SK-N-SH treated with all-trans-retinoic acid at 6 μM for 48 hours (cell line): ENCODE results near the gene GATM.

Experiments
- ATAC-seq: fragments of 200-7000 bp; cut with Tn5 transposase; 3 replicates; pipeline ENCODE4 v1.9.1; 2020; ENCODE audit warnings: mild to moderate bottlenecking, moderate library complexity
- ARNTL ChIP-seq: fragments of 450-650 bp; formaldehyde crosslinking; IDR thresholded peaks from 2 replicates; pipeline ENCODE4 v1.5.0; 2020; ENCODE audit warnings: low read depth, mild to moderate bottlenecking, moderate library complexity, borderline replicate concordance
- BACH2 ChIP-seq: fragments of 250-450 bp; sonication (Bioruptor Pico); IDR thresholded peaks from 2 replicates; pipeline ENCODE4 v1.9.0; 2021; ENCODE audit warnings: mild to moderate bottlenecking, borderline replicate concordance
- CSDC2 ChIP-seq: fragments of 250-450 bp; sonication (Bioruptor Pico); IDR thresholded peaks from 2 replicates; pipeline ENCODE4 v1.5.0; 2020; ENCODE audit warnings: mild to moderate bottlenecking, moderate library complexity
- ESRRG ChIP-seq: fragments of 250-450 bp; sonication (Bioruptor Pico); IDR thresholded peaks from 2 replicates; pipeline ENCODE4 v1.6.1; 2021; ENCODE audit warnings: mild to moderate bottlenecking
- GLIS3 ChIP-seq: fragments of 250-450 bp; sonication (Bioruptor Pico); IDR thresholded peaks from 2 replicates; pipeline ENCODE4 v1.5.0; 2020; ENCODE audit warnings: mild to moderate bottlenecking, moderate library complexity
- ISL1 ChIP-seq: fragments of 250-450 bp; sonication (Bioruptor Pico); IDR thresholded peaks from 2 replicates; pipeline ENCODE4 v2.1.2; 2022; ENCODE audit warnings: mild to moderate bottlenecking, moderate library complexity
- SNAI2 ChIP-seq: fragments of 250-450 bp; sonication (Bioruptor Pico); IDR thresholded peaks from 2 replicates; pipeline ENCODE4 v1.5.0; 2020; ENCODE audit warnings: mild to moderate bottlenecking, moderate library complexity
- TCF4 ChIP-seq: fragments of 250-450 bp; sonication (Bioruptor Pico); IDR thresholded peaks from 2 replicates; pipeline ENCODE4 v1.8.0; 2021; ENCODE audit warnings: mild to moderate bottlenecking, moderate library complexity, borderline replicate concordance
- ZC3H10 ChIP-seq: fragments of 250-450 bp; sonication (Bioruptor Pico); IDR thresholded peaks from 2 replicates; pipeline ENCODE4 v1.5.1; 2021; ENCODE audit warnings: mild to moderate bottlenecking, moderate library complexity
- ZFP3 ChIP-seq: fragments of 250-450 bp; sonication (Bioruptor Pico); IDR thresholded peaks from 2 replicates; pipeline ENCODE4 v1.5.0; 2020; ENCODE audit warnings: mild to moderate bottlenecking, moderate library complexity
- ZFP30 ChIP-seq: fragments of 450-650 bp; formaldehyde crosslinking; IDR thresholded peaks from 2 replicates; pipeline ENCODE4 v1.5.0; 2022; ENCODE audit warnings: mild to moderate bottlenecking, moderate library complexity
- ZNF565 ChIP-seq: fragments of 450-650 bp; formaldehyde crosslinking; conservative IDR thresholded peaks from 2 replicates; pipeline ENCODE4 v1.5.0; 2020; ENCODE audit warnings: low read depth, mild to moderate bottlenecking, moderate library complexity
- ZNF70 ChIP-seq: fragments of 450-650 bp; formaldehyde crosslinking; IDR thresholded peaks from 2 replicates; pipeline ENCODE4 v1.5.0; 2020; ENCODE audit warnings: mild to moderate bottlenecking, moderate library complexity
- ZNF8 ChIP-seq: fragments of 450-650 bp; formaldehyde crosslinking; IDR thresholded peaks from 2 replicates; pipeline ENCODE4 v1.5.0; 2020; ENCODE audit warnings: mild to moderate bottlenecking, moderate library complexity
- TF ChIP-seq, protein P1 (sequence below): fragments of 250-450 bp; sonication (Bioruptor Pico); IDR thresholded peaks from 2 replicates; pipeline ENCODE4 v1.5.0; 2020; ENCODE audit warnings: mild to moderate bottlenecking, moderate library complexity
- TF ChIP-seq, protein P2 (sequence below): fragments of 250-450 bp; sonication (Bioruptor Pico); IDR thresholded peaks from 2 replicates; pipeline ENCODE4 v1.8.0; 2021; ENCODE audit warnings: low read depth, mild to moderate bottlenecking, moderate library complexity, borderline replicate concordance
- TF ChIP-seq, protein P3 (sequence below): fragments of 250-450 bp; sonication (Bioruptor Pico); IDR thresholded peaks from 2 replicates; pipeline ENCODE4 v1.8.0; 2020; ENCODE audit warnings: mild to moderate bottlenecking, moderate library complexity, borderline replicate concordance
- TF ChIP-seq, protein P4 (sequence below): fragments of 250-450 bp; sonication (Bioruptor Pico); IDR thresholded peaks from 2 replicates; pipeline ENCODE4 v1.5.1; 2021; ENCODE audit warnings: mild to moderate bottlenecking, moderate library complexity

The GATM gene

DNA sequence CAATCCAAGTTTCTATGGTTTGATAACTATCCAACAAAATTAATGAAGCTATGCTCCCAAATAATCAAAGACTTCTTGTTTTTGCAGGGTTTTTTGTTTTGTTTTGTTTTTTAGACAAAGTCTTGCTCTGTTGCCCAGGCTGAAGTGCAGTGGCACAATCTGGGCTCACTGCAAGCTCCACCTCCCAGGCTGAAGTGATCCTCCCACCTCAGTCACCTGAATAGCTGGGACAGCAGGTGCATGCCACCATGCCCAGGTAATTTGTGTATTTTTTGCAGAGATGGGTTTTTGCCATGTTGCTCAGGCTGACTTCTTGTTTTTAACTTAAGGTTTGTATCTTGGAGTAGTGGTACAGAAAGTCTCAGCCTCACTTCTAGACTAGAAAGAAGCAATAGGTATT, 11.0 kb upstream of the GATM start:
- ATAC-seq: no peak
- TF ChIP-seq, protein P1, sequence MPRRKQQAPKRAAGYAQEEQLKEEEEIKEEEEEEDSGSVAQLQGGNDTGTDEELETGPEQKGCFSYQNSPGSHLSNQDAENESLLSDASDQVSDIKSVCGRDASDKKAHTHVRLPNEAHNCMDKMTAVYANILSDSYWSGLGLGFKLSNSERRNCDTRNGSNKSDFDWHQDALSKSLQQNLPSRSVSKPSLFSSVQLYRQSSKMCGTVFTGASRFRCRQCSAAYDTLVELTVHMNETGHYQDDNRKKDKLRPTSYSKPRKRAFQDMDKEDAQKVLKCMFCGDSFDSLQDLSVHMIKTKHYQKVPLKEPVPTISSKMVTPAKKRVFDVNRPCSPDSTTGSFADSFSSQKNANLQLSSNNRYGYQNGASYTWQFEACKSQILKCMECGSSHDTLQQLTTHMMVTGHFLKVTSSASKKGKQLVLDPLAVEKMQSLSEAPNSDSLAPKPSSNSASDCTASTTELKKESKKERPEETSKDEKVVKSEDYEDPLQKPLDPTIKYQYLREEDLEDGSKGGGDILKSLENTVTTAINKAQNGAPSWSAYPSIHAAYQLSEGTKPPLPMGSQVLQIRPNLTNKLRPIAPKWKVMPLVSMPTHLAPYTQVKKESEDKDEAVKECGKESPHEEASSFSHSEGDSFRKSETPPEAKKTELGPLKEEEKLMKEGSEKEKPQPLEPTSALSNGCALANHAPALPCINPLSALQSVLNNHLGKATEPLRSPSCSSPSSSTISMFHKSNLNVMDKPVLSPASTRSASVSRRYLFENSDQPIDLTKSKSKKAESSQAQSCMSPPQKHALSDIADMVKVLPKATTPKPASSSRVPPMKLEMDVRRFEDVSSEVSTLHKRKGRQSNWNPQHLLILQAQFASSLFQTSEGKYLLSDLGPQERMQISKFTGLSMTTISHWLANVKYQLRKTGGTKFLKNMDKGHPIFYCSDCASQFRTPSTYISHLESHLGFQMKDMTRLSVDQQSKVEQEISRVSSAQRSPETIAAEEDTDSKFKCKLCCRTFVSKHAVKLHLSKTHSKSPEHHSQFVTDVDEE (CRISPR knock-in tag): no peak
- TF ChIP-seq ZFP30 (CRISPR knock-in tag): no peak
- TF ChIP-seq, protein P2, sequence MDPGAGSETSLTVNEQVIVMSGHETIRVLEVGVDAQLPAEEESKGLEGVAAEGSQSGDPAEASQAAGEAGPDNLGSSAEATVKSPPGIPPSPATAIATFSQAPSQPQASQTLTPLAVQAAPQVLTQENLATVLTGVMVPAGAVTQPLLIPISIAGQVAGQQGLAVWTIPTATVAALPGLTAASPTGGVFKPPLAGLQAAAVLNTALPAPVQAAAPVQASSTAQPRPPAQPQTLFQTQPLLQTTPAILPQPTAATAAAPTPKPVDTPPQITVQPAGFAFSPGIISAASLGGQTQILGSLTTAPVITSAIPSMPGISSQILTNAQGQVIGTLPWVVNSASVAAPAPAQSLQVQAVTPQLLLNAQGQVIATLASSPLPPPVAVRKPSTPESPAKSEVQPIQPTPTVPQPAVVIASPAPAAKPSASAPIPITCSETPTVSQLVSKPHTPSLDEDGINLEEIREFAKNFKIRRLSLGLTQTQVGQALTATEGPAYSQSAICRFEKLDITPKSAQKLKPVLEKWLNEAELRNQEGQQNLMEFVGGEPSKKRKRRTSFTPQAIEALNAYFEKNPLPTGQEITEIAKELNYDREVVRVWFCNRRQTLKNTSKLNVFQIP (CRISPR knock-in tag): no peak
- TF ChIP-seq, protein P3, sequence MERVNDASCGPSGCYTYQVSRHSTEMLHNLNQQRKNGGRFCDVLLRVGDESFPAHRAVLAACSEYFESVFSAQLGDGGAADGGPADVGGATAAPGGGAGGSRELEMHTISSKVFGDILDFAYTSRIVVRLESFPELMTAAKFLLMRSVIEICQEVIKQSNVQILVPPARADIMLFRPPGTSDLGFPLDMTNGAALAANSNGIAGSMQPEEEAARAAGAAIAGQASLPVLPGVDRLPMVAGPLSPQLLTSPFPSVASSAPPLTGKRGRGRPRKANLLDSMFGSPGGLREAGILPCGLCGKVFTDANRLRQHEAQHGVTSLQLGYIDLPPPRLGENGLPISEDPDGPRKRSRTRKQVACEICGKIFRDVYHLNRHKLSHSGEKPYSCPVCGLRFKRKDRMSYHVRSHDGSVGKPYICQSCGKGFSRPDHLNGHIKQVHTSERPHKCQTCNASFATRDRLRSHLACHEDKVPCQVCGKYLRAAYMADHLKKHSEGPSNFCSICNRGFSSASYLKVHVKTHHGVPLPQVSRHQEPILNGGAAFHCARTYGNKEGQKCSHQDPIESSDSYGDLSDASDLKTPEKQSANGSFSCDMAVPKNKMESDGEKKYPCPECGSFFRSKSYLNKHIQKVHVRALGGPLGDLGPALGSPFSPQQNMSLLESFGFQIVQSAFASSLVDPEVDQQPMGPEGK (CRISPR knock-in tag): no peak
- TF ChIP-seq ZNF70 (CRISPR knock-in tag): no peak
- no peak for TF ChIP-seq SNAI2
- TF ChIP-seq ARNTL: no peak
- TF ChIP-seq BACH2 (CRISPR knock-in tag): no peak
- TF ChIP-seq ZNF565 (CRISPR knock-in tag): no peak
- TF ChIP-seq ZFP3: no peak
- no peak for TF ChIP-seq CSDC2 (CRISPR knock-in tag)

DNA sequence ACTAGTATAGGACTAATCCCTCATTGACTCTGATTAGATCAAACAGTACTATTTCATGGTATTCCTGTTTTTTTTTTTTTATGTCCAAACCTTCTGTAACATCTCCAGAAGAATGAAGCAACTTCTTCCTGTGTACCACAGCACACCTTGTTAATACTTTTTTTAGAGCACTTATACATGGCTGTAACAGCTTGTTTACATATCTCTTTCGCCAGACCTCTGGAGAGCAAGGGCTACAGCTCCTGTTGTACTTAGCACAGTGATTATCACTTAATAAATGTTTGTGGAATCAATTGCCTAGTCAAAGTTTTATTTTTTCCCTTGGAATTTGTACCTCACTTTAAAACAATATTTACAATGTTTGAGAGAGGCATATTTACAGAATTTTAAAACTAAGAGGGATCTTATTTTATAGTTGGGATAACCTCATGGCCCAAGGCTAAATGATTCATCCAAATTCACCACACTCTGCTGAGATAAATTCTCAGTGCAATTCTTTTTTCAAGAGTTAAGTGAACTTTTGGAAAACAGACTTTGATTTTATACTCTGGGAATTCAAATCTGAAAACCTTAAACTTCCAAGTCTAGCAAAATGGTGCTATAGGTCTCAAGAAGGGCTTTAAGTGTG, 9.2 kb upstream of the GATM start:
- no peak for ATAC-seq
- TF ChIP-seq ZFP3 (no peak), ZNF8 (CRISPR knock-in tag) (no peak), CSDC2 (CRISPR knock-in tag) (no peak), ESRRG (CRISPR knock-in tag) (no peak), ZFP30 (CRISPR knock-in tag) (no peak), ISL1 (CRISPR knock-in tag) (no peak), GLIS3 (CRISPR knock-in tag) (no peak), TCF4 (CRISPR knock-in tag) (no peak)
- TF ChIP-seq, protein P1 (CRISPR knock-in tag): no peak
- TF ChIP-seq, protein P4, sequence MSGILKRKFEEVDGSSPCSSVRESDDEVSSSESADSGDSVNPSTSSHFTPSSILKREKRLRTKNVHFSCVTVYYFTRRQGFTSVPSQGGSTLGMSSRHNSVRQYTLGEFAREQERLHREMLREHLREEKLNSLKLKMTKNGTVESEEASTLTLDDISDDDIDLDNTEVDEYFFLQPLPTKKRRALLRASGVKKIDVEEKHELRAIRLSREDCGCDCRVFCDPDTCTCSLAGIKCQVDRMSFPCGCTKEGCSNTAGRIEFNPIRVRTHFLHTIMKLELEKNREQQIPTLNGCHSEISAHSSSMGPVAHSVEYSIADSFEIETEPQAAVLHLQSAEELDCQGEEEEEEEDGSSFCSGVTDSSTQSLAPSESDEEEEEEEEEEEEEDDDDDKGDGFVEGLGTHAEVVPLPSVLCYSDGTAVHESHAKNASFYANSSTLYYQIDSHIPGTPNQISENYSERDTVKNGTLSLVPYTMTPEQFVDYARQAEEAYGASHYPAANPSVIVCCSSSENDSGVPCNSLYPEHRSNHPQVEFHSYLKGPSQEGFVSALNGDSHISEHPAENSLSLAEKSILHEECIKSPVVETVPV (CRISPR knock-in tag): no peak

DNA sequence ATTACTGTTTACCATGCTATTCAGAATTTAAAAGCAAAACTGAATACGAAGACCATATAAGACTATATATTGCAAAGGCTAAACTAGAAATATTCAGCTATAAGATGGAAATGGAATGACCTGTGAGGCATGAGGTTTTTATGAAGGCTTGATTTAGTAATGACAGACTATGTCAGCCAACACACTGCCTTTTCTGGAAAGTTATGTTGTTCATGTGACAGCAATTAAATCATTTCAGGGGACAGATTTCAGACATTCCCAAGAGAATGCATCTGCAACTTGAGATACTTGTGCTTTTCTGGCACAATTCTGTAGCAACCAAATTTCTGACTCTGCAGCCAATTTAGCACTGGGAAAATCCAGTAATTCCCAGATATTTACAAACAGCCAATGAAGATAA, 8.6 kb upstream of the GATM start:
- no peak for ATAC-seq
- TF ChIP-seq, protein P3 (CRISPR knock-in tag): no peak
- TF ChIP-seq ZFP3: no peak
- no peak for TF ChIP-seq ZC3H10 (CRISPR knock-in tag)
- TF ChIP-seq, protein P4 (CRISPR knock-in tag): no peak
